GM18870 (cell line): ENCODE results near the gene CX3CL1.

Source experiments
- ATAC-seq: cut with Tn5 transposase; IDR thresholded peaks from one replicate; pipeline ENCODE4 v1.9.1; 2021; ENCODE audit warnings: moderate library complexity; ENCODE audit not compliant: unreplicated experiment

Gene CX3CL1

GRCh38 chr16:57403965-57404817 lies 31.9 kb downstream of the CX3CL1 start, which contains the start of gene CCL17:
Gene CCL17, plus strand, starts transcription at chr16:57404767. Its CDS starts 9,166 bp downstream, at chr16:57413933.
- ATAC-seq: no peak

DNA sequence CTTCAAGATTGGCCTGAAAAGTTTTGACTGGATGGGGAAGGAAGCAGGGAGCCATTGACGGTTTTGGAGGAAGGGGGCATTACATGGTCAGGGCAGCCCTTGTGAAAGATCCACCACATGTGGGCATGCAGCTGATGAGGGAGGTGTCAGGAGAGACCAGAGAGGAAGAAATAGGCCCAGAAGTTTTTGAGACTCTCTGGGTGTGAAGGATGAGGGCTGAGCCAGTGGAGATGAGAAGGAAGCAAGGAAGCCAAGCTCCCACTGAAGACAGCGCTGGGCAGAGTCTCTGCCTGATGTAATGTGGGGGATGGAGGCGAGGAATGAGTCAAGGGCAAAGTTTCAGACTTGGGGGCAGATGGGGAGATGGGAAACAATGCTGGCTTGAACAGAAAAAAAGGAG lies 32.8 kb downstream of the CX3CL1 start:
- ATAC-seq: no peak

GRCh38 chr16:57406881-57407280 lies 34.6 kb downstream of the CX3CL1 start:
- no peak for ATAC-seq

DNA sequence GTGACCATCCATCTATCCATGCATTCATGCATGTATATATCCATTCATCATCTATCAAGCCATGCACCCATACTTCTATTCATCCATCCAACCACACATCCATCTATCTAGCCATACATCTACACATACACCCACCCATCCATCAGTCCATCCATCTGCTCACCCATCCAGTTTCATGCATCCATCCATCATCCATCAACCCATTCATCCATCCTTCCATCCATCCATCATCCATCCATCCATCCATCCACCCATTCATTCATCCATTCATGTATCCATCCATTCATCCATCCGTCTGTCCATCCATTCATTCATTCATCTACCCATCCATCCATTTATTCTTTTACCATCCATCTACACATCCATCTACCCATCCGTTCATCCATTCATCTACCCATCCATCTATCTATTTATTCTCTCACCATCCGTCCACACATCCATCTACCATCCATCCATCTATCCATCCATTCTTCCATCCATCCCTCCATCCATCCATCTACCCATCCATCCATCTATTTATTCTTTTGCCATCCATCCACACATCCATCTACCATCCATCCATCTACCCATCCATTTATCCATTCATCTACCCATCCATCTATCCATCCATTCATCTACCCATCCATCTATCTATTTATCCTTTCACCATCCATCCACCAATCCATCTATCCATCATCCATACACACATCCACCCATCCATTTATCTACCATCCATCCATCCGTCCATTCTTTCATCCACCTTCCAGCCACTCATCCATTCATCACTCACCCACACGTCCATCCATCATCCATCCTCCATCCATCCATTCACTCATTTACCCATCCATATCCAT lies 35.4 kb downstream of the CX3CL1 start:
- no peak for ATAC-seq

DNA sequence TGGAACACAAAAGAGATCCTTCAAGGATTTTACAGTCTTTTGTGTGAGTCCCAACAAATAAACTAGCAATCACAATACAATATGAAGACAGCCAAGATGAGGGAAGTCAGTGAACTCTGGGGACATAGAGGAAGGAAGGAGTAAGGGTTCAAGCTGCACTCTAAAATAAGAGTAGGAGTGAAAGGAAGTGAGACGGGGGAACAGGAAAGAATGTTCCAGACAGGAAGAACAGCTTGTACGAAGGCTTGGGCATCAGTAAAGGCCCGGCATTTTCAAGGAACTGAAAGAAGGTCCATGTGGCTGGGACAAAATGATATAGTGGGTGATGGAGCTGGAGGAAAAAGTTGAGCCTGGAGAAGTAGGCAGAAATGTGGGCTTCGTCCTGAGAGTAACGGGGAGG lies 36.8 kb downstream of the CX3CL1 start:
- no peak for ATAC-seq

DNA sequence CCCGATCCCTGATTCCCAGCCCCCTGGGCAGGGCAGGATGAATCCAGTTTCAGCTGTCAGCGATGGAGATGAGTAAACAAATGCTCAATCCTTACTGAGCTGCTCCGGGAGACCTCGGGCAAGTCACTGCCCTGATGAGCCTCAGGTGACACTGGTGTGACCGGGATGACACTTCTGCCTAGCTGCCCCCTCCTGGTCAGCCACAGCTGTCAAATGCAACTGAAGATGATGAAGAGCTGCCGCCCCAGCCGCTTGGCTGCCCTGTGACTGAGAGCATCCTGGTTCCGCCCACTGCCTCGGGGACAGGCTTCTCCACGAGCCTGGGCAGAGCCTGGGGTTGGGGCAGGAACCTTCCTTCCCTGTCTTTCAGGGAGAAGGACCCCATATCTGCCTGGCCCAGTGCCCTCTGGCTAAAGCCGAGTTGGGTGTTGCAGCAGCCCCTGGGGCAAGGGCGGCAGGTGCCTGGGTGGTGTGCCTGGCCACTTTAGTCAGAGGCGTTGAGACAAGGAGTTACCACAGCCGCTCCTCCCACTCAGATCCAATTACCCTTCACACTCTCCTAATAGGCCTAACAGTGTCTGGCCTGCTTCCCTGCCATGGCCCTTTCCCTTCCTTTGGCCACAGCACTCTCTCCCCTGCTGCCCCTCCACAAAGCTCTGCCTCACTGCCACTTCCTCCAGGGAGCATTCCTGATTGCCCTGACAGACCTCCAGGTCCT lies 37.7 kb downstream of the CX3CL1 start:
- ATAC-seq: no peak

DNA sequence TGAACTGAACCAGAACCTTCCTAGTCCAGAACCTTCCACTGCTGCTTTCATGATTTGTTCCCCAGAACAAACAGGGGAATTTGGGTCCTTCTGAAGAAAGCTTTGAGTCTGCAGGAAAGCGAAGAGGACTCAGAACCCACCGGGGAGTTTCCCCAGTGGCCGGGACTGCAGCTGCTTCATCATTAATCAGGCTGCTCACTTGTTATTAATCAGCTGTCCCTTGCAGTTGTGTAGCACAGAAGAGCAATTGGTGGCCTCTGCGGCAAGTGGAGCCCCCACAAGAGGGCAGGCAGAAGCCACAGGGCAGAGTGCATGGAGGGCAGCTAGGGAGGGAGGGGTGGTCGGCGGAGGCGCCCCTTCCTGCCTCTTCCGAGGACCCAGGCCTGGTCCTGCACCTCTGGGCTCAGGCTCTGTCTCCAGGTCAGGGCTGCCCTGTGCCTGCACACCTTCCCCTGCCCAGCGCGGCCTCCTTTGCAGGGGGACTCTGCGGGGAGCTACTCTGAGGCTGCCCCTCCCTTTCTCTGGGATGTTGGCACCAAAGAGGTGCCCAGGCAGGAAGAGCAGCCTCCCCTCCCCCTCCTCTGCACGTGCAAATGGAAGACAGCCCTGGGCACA lies 39.2 kb downstream of the CX3CL1 start:
- no peak for ATAC-seq

GRCh38 chr16:57412584-57412983 lies 40.3 kb downstream of the CX3CL1 start:
- ATAC-seq: no peak

GRCh38 chr16:57413301-57413730 lies 41.0 kb downstream of the CX3CL1 start:
- ATAC-seq: peak; percentile 73

DNA sequence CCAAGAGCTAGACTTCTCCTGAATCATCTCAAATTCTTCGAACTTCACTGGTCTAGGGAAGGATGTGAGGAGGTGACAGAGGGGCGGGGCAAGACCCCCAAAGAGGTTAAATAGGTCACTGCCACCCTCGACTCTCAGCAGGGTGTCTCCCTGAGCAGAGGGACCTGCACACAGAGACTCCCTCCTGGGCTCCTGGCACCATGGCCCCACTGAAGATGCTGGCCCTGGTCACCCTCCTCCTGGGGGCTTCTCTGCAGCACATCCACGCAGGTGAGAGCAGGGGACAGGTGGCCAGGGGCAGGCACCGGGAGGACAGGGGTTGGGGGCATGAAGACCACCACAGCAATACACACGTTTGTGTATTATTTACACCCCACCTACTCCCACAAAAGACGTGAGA lies 41.4 kb downstream of the CX3CL1 start:
- ATAC-seq: no peak

DNA sequence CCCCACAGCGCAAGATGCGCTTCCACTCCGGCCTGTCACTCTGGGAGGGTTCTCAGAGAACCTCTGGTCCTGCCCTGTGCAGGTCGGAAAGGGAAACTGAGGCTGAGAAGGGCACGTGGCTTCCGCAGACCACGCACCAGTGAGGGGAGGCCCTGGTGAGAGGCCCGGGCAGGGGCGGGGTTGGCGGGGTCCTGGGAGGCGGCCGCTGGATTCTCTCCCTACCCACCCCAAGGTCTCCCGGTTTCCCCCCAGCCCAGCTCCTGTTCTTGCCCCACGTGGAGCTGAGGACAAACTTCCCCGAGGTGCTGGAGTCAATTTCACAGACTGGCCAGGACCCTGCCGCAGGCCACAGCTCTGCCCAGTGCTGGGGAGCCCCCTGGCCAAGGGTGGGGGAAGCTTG lies 43.8 kb downstream of the CX3CL1 start:
- no peak for ATAC-seq

- ATAC-seq: no peak
Observed at GRCh38 chr16:57419506-57419905, 47.2 kb downstream of the CX3CL1 start.

- ATAC-seq: no peak
Observed at GRCh38 chr16:57422026-57422944, 50.0 kb downstream of the CX3CL1 start.

DNA sequence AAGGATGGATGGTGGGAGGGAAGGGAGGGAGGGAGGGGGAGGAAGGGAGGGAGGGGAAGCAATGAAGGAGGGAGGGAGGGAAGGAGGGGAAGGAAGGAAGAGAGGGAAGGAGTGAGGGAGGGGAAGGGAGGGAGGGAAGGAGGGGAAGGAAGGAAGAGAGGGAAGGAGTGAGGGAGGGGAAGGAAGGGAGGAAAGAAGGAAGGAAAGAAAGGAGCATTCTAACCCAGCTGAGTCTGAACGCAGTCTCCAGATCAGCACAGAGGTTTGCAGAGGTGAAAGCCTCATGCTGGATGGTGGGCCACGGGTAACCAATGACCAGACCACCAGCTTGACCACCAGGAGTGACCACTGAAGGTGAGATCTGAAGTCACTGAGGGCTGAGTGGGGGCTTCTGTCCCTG lies 50.9 kb downstream of the CX3CL1 start:
- no peak for ATAC-seq

- ATAC-seq: no peak
Observed at GRCh38 chr16:57424583-57424982, 52.3 kb downstream of the CX3CL1 start.

GRCh38 chr16:57426356-57426755 lies 54.1 kb downstream of the CX3CL1 start:
- no peak for ATAC-seq

DNA sequence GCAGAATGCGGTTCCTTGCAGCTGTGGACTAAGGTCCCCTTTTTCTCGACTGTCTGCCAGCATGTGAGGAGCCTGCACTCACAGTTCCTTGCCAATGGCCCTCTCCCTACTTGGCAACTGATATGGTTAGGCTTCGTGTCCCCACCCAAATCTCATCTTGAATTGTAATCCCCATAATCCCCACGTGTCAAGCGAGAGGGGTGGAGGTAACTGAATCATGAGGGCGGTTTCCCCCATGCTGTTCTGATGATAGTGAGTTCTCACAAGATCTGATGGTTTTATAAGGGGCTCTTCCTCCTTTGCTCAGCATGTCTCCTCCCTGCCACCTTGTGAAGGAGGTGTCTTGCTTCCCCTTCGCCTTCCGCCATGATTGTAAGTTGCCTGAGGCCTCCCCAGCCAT lies 55.0 kb downstream of the CX3CL1 start:
- ATAC-seq: no peak

- ATAC-seq: no peak
Observed at GRCh38 chr16:57427824-57428223, 55.5 kb downstream of the CX3CL1 start.

GRCh38 chr16:57430955-57431354 lies 58.7 kb downstream of the CX3CL1 start:
- ATAC-seq: no peak

DNA sequence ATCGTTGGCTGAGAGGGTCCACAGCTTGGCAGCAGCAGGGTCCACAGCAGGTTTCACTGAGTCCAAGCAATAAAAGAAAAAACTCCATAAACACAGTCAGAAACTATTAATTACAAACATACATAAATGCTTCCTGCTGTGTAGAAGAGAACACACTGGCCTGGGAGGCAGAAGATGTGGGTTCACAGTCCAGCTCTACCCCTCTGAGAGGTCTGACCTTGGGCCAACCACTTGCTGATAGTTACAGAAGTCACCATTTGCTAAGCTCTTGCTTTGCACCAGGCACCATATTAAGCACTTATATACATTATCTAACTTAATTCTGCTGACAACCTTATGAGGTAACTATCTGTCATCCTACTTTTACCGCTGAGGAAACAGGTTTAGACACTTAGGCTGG lies 60.2 kb downstream of the CX3CL1 start:
- ATAC-seq: no peak
